LNCAP (cell line): ENCODE results near the gene ELMO1.

ENCODE experiments used
- CTCF ChIP-seq: fragments of 450-650 bp; IDR thresholded peaks from 2 replicates; pipeline ENCODE4 v1.5.1; 2017; ENCODE audit warnings: mild to moderate bottlenecking

Gene ELMO1

GRCh38 chr7:37390114-37390513 lies 58.5 kb downstream of the ELMO1 start:
- TF ChIP-seq CTCF, result no peak

- no peak for TF ChIP-seq CTCF
Measured at GRCh38 chr7:37388811-37389210, 59.9 kb downstream of the ELMO1 start.

GRCh38 chr7:37385787-37386186 lies 62.9 kb downstream of the ELMO1 start:
- TF ChIP-seq CTCF, result no peak

- TF ChIP-seq CTCF, result no peak
Measured at GRCh38 chr7:37382546-37383088, 66.0 kb downstream of the ELMO1 start.

- no peak for TF ChIP-seq CTCF
Measured at GRCh38 chr7:37380831-37381230, 67.8 kb downstream of the ELMO1 start.

- no peak for TF ChIP-seq CTCF
Measured at GRCh38 chr7:37379546-37380277, 69.0 kb downstream of the ELMO1 start.

- TF ChIP-seq CTCF, result no peak
Measured at GRCh38 chr7:37377231-37377630, 71.4 kb downstream of the ELMO1 start.
